Activated naive CD8-positive, alpha-beta T cell treated with anti-CD3 and anti-CD28 coated beads, Interleukin-2, amount 50 U/mL, for 16 hours (primary cell): ENCODE results near the gene PDPN.

Source experiments
- DNase-seq: peaks from one replicate; pipeline ENCODE4 v3.0.0-alpha.2; 2020; ENCODE audit warnings: low read depth, low spot score

The PDPN gene

DNA sequence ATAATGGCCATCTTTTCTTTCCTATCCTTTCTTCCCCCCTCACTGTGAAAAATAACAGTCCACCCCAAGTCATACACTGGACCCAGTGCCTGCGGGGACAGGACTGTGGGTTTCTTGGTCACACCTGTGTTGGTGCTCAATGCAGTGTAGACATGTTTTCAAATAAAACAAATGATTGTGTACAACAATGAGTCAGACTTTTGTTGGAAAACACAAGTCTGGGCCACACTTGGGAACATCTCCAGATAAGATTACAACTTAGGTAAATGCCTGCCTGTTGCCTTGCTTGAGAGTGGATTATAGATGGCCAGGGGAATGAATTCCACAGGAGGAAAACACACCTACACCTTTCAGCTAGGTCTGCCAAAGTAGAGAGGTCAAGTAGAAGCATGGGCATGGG lies 34.1 kb downstream of the PDPN start:
- no peak for DNase-seq

DNA sequence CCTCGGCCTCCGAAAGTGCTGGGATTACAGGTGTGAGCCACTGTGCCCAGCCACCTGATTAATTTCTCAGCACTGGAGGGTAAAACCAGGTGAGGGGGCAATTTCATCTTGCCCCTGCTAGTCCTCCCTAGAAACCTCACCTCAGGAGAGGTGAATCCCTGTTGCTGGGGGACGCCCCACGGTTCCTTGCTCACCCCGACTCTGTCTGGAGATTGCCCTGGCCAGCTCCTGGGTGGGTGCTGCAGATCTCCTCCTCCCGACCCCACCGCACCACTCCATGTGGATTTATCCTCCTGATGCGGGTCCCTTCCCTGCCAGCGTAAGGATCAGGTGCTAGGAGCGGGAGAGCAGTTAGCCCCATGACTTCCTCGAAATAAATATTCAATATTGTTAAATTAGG lies 34.9 kb downstream of the PDPN start:
- DNase-seq: no peak

DNA sequence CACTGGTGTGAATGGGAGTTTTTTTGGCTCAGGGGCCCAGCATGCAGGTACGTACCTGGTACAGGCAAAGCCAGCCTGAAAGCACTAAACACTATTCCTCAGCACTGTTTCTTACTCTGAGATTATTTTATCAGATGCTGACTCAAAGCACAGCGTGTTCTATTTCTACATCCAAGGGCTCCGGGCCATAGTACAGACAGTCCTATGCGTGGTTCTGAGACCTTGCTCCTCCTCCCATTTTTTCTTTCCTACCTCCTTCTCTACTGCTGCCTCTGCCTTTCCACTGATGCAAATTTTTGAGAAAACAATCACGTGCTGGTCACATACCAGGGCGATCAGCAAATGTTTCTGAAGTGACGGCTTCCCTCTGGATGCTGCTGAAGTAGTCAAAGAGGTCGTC lies 36.3 kb downstream of the PDPN start:
- no peak for DNase-seq

DNA sequence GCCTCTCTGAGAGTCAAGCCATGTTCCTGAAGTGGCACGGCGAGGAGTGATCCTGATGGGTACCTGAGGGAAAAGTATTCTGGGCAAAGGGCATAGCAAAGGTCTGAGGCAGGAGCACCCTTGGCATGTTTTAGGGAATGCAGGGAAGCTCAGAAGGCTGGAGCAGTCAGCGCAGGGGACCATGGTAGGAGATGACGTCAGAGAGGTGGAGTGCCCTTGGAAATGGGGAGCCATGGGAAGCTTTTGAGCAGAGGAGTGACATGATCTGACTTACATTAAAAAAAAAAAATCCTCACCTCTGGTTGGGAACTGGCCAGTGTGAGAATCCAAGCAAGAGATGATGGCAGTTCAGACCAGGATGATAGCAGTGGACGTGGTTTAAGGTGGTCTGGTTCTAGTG lies 37.2 kb downstream of the PDPN start:
- DNase-seq: no peak

DNA sequence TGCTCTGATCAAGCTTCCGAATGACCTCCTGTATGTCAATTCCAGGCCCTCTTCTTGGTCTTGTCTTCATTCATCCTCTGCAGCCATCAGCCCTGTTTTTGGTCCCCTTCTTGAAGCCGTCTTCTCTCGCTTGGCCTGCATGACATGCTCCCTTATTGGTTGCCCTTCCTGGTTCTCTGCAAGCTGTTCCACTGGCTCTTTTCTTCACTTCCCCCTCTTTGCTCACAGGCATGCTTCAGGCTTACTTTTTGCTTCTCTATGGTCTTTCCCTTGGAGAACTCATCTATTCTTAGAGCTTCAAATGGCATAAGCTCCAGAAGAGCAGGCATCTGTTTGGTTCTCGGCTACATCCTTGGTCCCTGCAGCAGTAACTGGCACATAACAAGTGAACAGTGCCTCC lies 38.8 kb downstream of the PDPN start:
- no peak for DNase-seq

DNA sequence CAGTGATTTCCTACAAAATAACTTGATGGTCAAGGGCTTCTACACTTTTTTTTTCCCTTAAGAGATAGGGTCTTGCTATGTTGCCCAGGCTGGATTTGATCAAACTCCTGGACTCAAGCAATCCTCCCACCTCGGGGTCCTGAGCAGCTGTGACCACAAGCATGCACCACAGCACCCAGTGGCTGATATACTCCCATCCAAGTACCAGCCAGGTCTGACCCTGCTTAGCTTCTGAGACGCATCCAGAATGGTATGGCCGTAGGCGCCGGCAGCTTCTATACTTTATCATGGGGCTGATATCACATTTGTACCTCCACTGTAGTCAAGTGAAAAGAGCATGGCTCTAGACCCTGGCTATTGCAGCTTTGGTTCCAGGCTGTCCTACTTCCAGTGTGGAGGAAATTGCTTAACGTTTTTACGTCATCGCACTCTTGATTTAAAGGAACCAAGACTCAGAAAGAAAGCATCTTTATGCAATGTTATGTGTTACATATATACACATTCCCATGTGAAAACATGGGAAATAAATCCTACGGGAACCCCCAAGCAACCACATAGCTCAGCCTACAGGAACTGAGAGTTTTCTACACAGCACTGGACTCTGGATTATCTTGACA lies 39.5 kb downstream of the PDPN start:
- DNase-seq: no peak

DNA sequence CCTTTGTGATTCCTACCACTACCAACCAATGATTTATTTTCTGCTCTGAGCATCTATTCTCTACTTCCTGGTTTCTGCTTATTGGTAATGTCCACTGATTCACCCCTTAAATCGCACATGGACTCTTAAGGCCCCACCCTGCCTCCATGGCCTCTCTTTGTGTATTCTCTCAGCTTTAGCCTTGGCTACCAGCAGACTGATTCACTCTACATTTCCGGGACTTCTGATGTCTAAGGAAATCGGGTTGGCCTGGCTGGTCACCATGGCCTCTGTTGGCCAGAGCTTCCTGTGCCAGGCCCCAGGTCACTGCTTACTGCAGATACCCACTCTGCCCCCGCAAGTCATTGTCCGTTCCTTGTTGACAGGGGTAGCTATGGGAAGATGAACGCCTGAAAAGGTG lies 40.9 kb downstream of the PDPN start:
- no peak for DNase-seq

DNA sequence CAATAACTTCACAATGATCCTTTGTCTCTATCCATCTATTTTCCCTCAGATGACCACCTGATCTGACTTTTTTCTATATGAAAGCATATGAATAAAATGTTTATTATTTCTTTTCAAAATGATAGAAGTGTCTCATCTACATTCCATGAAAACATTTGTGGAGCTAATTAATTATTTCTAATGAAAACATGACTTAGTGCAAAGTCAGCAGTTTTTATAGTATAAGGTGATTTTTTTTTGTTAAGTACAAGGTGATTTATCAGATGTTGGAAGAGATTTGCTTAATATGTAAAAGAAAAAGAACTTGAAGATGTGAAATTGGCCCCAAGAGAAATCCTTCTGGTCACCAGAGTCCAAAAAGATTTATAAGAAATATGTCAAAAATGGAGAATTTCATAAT lies 43.5 kb downstream of the PDPN start:
- DNase-seq: no peak

DNA sequence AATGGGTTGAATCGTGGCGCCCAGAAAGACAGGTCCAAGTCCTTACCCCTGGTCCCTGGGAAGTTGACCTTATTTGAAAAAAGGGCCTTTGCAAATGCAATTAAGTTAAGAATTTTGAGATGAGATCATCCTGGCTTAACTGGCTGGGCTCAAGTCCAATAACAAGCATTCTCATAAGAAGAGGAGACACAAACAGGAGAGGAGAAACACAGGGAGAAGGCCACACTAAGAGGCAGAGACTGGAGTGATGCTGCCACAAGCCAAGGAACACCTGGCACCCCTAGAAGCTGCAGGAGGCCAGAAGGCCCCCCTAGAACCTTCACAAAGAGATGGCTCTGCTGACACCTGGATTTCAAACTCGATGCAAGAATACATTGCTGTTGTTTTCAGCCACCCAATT lies 44.6 kb downstream of the PDPN start:
- DNase-seq: no peak

DNA sequence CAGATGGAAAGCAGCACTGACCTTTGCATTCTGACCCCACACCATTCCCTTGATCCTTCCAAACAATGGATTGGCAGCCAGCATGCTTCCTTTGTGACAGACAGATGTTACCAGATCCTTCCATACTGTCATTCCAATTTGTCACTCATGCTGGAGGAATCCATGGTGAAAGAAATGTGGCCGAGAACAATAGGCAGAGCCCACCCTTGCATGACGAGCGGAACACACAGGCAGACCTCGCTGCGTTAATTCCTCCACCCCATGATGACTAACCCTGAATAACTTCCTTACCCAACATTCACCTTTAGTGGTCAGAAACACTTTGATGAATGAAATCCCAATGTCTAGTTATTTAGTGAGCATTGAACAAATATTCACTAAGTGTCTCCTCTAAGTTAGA lies 45.1 kb downstream of the PDPN start:
- no peak for DNase-seq

DNA sequence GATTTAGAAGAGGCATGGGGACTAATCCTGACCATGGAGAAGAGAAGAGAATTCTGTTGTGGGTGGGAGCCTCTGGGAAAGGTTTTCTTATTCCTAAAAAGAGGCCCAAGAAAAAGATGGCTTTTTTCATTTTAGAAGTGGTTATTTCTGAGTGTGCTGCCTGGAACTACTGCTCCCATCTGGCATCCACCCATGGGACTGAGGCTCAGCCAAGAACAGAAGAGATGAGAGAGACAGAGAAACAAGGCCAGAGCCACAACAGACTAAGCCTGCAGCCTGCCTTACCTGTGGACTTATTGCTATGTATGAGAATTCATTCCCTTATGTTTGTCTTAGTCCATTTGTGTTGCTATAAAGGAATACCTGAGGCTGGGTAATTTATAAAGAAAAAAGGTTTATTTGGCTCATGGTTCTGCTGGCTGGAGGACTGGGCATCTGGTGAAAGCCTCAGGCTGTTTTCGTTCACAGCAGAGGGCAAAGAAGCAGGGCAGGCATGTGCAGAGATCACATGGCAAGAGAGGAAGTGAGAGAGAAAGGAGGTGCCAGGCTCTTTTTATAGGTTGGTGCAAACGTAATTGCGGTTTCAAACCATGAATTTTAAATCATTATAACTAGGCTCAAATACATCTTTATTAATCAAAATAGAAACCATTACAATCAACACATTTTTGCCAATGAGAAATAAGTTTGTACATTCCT lies 58.8 kb downstream of the PDPN start:
- no peak for DNase-seq

DNA sequence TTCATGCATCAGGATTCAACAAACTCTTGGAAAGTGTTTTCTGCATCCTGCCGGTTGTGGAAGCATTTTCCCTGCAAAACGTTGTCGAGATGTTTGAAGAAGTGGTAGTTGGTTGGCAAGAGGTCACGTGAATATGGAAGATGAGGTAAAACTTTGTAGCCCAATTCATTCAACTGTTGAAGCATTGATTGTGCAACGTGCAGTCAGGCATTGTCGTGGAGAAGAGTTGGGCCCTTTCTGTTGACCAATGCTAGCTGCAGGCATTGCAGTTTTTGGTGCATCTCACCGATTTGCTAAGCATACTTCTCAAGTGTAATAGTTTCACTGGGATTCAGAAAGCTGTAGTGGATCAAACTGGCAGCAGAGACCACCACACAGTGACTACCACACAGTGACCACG lies 59.4 kb downstream of the PDPN start:
- no peak for DNase-seq

DNA sequence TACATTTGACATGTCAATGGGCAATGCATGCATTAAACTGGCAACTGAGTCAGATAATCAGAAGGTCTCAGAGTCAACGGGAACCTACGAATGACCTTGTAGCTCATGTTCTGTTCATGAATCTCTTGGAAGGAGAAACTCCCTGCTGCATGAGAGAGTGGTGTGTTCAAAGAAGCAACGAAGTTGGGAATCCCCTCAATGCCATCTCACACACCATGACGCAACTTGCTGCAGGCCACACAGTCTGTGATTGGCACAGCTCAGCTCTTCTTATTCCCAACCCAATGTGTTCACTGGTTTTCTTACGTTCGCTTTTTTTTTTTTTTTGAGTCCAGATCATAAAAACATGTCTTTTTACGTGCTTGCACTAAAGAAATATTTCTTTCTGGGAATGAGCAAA lies 62.9 kb downstream of the PDPN start:
- no peak for DNase-seq

DNA sequence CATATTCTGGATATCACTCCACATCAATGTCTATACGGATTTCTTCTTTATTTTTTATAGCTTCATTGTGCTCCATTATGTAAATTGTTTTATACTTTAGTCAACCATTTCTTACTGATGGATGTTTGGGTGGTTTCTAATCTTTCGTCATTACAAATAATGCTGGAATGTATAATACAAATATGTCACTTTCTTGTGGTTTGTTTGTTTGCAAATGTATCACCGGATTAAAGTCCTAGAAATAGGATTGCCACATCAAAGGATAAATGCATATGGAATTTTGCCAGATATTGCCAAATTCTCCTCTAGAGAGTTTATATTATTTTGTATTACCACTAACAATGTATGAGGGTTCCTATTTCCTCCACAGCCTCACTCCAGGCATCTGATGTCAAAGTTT lies 67.6 kb downstream of the PDPN start:
- no peak for DNase-seq

DNA sequence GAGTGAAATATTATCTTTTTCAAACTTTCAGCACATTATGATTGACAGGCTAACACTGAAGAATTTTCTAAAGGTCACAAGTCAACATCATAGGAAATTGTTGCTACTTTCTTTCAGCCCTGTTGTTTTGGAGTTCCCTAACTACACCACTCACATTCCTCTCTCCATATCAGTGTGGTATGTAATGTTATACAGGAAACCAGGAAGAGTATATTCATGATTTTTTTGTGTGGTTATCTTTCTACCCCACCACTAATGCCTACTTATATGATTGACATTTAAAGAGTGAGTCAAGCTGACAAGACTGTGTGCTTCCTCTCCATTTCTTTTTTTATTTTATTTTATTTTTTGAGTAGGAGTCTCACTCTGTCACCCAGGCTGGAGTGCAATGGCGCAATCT lies 68.6 kb downstream of the PDPN start:
- DNase-seq: no peak

DNA sequence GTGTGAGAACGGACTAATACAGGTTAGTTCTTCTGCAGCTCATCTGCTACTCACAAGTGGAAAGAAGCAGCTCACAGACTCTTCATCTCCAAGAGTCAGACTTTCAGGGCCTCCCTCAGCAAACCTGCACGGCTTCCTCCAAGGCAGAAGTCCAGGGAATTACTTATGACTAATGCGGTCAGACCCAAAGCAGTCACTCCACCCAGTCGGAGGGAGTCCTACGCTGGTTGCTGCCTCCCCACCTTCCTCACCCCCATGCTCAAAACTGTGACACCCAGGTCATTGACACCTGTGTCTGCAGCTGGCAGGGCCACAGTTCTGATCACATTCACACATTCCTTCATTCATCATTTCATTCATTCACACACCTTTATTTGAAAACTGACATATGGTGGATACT lies 77.9 kb downstream of the PDPN start:
- DNase-seq: no peak

DNA sequence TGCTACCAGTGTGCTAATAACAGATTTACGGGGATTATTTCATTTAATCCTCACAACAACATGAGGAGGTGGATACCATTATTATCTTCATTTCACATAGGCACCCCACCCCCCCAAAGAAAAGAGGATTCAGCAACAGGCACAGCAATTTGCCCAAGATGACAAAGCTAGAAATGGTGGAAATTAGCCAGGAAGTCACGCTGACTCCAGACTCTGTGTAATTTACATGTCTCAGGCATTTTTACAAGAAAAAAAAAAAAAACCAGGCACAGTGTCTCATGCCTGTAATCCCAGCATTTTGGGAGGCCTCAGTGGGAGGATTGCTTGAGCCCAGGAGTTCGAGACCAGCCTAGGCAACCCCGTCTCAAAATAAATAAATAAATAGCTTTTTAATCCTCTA lies 78.9 kb downstream of the PDPN start:
- no peak for DNase-seq

DNA sequence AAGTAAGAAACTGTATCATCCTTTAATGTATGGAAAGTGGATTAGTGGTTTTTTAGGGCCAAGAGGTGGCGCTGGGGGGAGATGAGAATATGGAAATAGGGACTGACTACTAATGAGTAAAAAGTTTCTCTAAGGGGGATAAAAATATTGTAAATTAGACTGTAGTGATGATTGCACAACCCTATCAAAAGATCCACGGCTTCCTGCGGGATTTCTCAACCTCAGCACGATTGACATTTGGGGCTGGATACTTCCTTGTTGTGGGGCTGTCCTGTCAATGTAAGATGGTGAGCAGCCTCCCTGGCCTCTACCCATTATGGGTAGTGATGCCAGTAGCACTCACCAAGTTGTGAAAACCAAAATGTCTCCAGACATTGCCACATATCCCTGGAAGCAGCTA lies 80.3 kb downstream of the PDPN start:
- DNase-seq: no peak

DNA sequence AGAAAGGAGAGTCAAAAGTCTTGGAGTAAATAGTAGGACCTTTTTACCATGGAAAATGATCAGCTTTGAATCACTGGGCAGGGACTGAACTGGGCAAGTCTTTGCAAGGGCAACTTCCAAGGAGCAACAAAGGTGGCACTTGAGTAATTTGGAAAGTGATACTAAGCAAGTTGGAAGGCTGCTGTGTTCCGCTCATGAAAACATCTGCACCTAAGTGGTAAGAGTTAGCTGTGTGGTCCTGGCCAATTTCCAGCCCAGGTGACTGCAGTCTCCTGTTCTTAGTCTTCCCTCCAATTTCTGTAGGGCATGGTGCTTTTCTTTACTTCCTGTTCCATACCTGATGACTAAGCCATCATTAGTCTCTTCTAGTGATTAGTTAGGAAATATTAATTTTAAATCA lies 80.8 kb downstream of the PDPN start:
- DNase-seq: no peak

DNA sequence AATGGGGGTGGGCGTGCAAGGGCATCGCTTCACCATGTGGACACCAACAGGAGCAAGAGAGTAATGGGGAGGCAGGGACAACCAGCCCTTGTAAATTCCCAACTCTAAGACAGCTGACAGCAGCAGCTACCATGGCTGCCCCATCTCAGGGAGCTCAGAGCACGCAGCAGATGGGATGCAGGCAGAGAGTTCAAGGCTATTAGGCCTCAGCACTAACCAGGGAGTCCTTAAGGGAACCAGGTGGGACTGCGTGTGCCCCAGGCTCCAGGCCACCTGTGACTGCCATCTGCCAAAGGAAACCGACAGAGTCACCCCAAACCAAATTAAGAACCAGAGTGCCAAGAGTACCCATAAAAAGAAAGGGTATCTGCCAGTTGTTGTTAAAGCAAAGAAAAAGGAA lies 82.7 kb downstream of the PDPN start:
- DNase-seq: no peak
